MM.1S (cell line): ENCODE measurements around the gene FUCA1.

Source experiments
- CTCF ChIP-seq: fragments of 300-600 bp; sonication (generic); IDR thresholded peaks from 2 replicates; pipeline ENCODE4 v1.5.1; 2016; ENCODE audit warnings: antibody characterized with exemption, low read length, mixed read lengths
- EZH2 ChIP-seq: fragments of 300-600 bp; sonication (generic); optimal IDR thresholded peaks from 2 replicates; pipeline ENCODE3; 2017; ENCODE audit warnings: low read depth, mild to moderate bottlenecking, antibody characterized with exemption, low read length, mixed read lengths
- EZH2phosphoT487 ChIP-seq: fragments of 300-600 bp; sonication (generic); IDR thresholded peaks from 2 replicates; pipeline ENCODE4 v1.6.1; 2018; ENCODE audit warnings: antibody characterized with exemption, low read length

- TF ChIP-seq CTCF (no peak), EZH2 (no peak), EZH2phosphoT487 (no peak)
These were observed 66.2 kb downstream of the FUCA1 start for GRCh38 chr1:23801876-23802275.
